IMR-90 (cell line): ENCODE data around the gene NT5DC3. TPM values are rescaled to one million over a fixed set of nuclear protein-coding genes. Genes with fewer than 3 reads are reported as not detected.

Experiments
- ATAC-seq: fragments of 200-7000 bp; cut with Tn5 transposase; 2 replicates; pipeline ENCODE4 v1.9.1; 2020; ENCODE audit warnings: low read depth, mild to moderate bottlenecking, moderate library complexity
- BruUV-seq: library from RNA; stranded (reverse); fragments of 400-500 nt; replicated peaks from 2 replicates; lab custom pipeline; 2021; lab: Mats Ljungman, UMichigan
- CTCF ChIA-PET: fragments of 300-600 bp; formaldehyde crosslinking; extraction: SDS; loops from one replicate; lab custom pipeline; 2021; ENCODE audit warnings: antibody characterized with exemption; lab: Yijun Ruan, JAX
- POLR2A ChIA-PET: fragments of 300-600 bp; sonication (Branson Sonifier 250); formaldehyde crosslinking; loops from one replicate; lab custom pipeline; 2022; ENCODE audit warnings: antibody characterized with exemption; ENCODE audit not compliant: unreplicated experiment; lab: Charles Lee
- DNase-seq: peaks from one replicate; pipeline ENCODE4 v3.0.0; 2013
- H2AFZ ChIP-seq: replicated peaks from 2 replicates; pipeline ENCODE3; 2013; ENCODE audit warnings: low read length, mild to moderate bottlenecking; ENCODE audit not compliant: poor library complexity
- H2AK5ac ChIP-seq: 2 replicates; pipeline ENCODE4 v1.6.1; 2013; ENCODE audit warnings: low read depth, low read length, inconsistent platforms
- H2AK9ac ChIP-seq: replicated peaks from 2 replicates; pipeline ENCODE3; 2013; ENCODE audit warnings: mild to moderate bottlenecking, low read depth, low read length, moderate library complexity; ENCODE audit not compliant: poor library complexity
- H2BK120ac ChIP-seq: 2 replicates; pipeline ENCODE4 v1.6.1; 2013; ENCODE audit warnings: low read depth, low read length, inconsistent platforms
- H2BK15ac ChIP-seq: 3 replicates; pipeline ENCODE4 v1.6.1; 2013; ENCODE audit warnings: low read depth, low read length, inconsistent platforms
- H2BK20ac ChIP-seq: 2 replicates; pipeline ENCODE4 v1.6.1; 2013; ENCODE audit warnings: low read depth, mild to moderate bottlenecking, inconsistent platforms, low read length, moderate library complexity
- H2BK5ac ChIP-seq: 2 replicates; pipeline ENCODE4 v1.6.1; 2013; ENCODE audit warnings: mild to moderate bottlenecking, low read depth, low read length, inconsistent platforms; ENCODE audit not compliant: poor library complexity, severe bottlenecking
- H3K14ac ChIP-seq: replicated peaks from 2 replicates; pipeline ENCODE4 v1.6.1; 2013; ENCODE audit warnings: low read depth, low read length, inconsistent platforms
- H3K18ac ChIP-seq: 2 replicates; pipeline ENCODE4 v1.6.1; 2013; ENCODE audit warnings: low read depth, low read length, control low read depth
- H3K23ac ChIP-seq: 2 replicates; pipeline ENCODE4 v1.6.1; 2013; ENCODE audit warnings: low read depth, low read length, inconsistent platforms
- H3K27ac ChIP-seq: 2 replicates; pipeline ENCODE4 v1.5.1; 2013; ENCODE audit warnings: mild to moderate bottlenecking, control low read depth, low read length; ENCODE audit not compliant: insufficient read depth
- H3K27me3 ChIP-seq: 2 replicates; pipeline ENCODE4 v1.6.1; 2013; ENCODE audit warnings: low read length; ENCODE audit not compliant: control insufficient read depth, insufficient read depth
- H3K36me3 ChIP-seq: 2 replicates; pipeline ENCODE4 v1.6.1; 2013; ENCODE audit warnings: low read length, mixed read lengths; ENCODE audit not compliant: control insufficient read depth, insufficient read depth
- H3K4ac ChIP-seq: 2 replicates; pipeline ENCODE4 v1.6.1; 2013; ENCODE audit warnings: low read depth, low read length, inconsistent platforms
- H3K4me1 ChIP-seq: 2 replicates; pipeline ENCODE4 v1.6.1; 2013; ENCODE audit warnings: low read length, mixed read lengths; ENCODE audit not compliant: control insufficient read depth, insufficient read depth
- H3K4me2 ChIP-seq: 2 replicates; pipeline ENCODE4 v1.6.1; 2013; ENCODE audit warnings: low read depth, mild to moderate bottlenecking, control low read depth, low read length, moderate library complexity
- H3K4me3 ChIP-seq: 2 replicates; pipeline ENCODE4 v1.5.1; 2013; ENCODE audit warnings: low read depth, mild to moderate bottlenecking, control low read depth, low read length, moderate library complexity; ENCODE audit not compliant: insufficient read depth
- H3K56ac ChIP-seq: 2 replicates; pipeline ENCODE4 v1.6.1; 2013; ENCODE audit warnings: low read length, inconsistent platforms; ENCODE audit not compliant: insufficient read depth; ENCODE audit errors: extremely low read depth
- H3K79me1 ChIP-seq, 2 experiments: 2 replicates each; pipeline ENCODE4 v1.6.1; 2013; ENCODE audit warnings: low read length in 2 of 2, inconsistent platforms in 1 of 2, low read depth in 1 of 2
- H3K9ac ChIP-seq: 2 replicates; pipeline ENCODE4 v1.6.1; 2013; ENCODE audit warnings: low read depth, low read length, control low read depth
- H3K9me1 ChIP-seq: 2 replicates; pipeline ENCODE4 v1.6.1; 2013; ENCODE audit warnings: low read length, inconsistent platforms; ENCODE audit not compliant: insufficient read depth
- H3K9me3 ChIP-seq: 2 replicates; pipeline ENCODE4 v1.6.1; 2013; ENCODE audit warnings: low read length; ENCODE audit not compliant: control insufficient read depth, insufficient read depth
- H4K20me1 ChIP-seq: 2 replicates; pipeline ENCODE4 v1.6.1; 2013; ENCODE audit warnings: low read length, inconsistent platforms; ENCODE audit not compliant: insufficient read depth
- H4K5ac ChIP-seq: 2 replicates; pipeline ENCODE4 v1.6.1; 2013; ENCODE audit warnings: mild to moderate bottlenecking, low read depth, low read length, control low read depth
- H4K8ac ChIP-seq, 2 experiments: 2 replicates each; pipeline ENCODE4 v1.6.1; 2013; ENCODE audit warnings: low read depth in 2 of 2, low read length in 2 of 2, control low read depth in 1 of 2, inconsistent platforms in 1 of 2
- H4K91ac ChIP-seq: 2 replicates; pipeline ENCODE4 v1.6.1; 2013; ENCODE audit warnings: low read depth, low read length, inconsistent platforms; ENCODE audit not compliant: insufficient read depth
- BHLHE40 ChIP-seq: fragments of 150-350 bp; IDR thresholded peaks from 2 replicates; pipeline ENCODE4 v1.6.1; 2016; ENCODE audit warnings: mild to moderate bottlenecking, low read depth, low read length
- CEBPB ChIP-seq: IDR thresholded peaks from 2 replicates; pipeline ENCODE4 v1.6.1; 2012; ENCODE audit warnings: low read depth, low read length, improper control_type of control experiment
- CHD1 ChIP-seq: IDR thresholded peaks from 2 replicates; pipeline ENCODE4 v1.6.1; 2012; ENCODE audit warnings: low read depth, low read length, improper control_type of control experiment
- FOS ChIP-seq: fragments of 150-350 bp; IDR thresholded peaks from 2 replicates; pipeline ENCODE4 v1.6.1; 2016; ENCODE audit warnings: low read depth, low read length
- MAFK ChIP-seq: IDR thresholded peaks from 2 replicates; pipeline ENCODE4 v1.6.1; 2012; ENCODE audit warnings: low read depth, low read length, improper control_type of control experiment
- MAZ ChIP-seq: IDR thresholded peaks from 2 replicates; pipeline ENCODE4 v1.6.1; 2012; ENCODE audit warnings: low read depth, mild to moderate bottlenecking, low read length, improper control_type of control experiment, moderate library complexity, borderline replicate concordance
- MXI1 ChIP-seq: IDR thresholded peaks from 2 replicates; pipeline ENCODE4 v1.6.1; 2012; ENCODE audit warnings: low read depth, mild to moderate bottlenecking, low read length, moderate library complexity, borderline replicate concordance
- NFE2L2 ChIP-seq: fragments of 150-350 bp; IDR thresholded peaks from 2 replicates; pipeline ENCODE4 v1.6.1; 2016; ENCODE audit warnings: low read depth, mild to moderate bottlenecking, low read length
- POLR2A ChIP-seq: IDR thresholded peaks from 2 replicates; pipeline ENCODE4 v1.6.1; 2012; ENCODE audit warnings: mild to moderate bottlenecking, low read depth, low read length
- RAD21 ChIP-seq: IDR thresholded peaks from 2 replicates; pipeline ENCODE4 v1.6.1; 2012; ENCODE audit warnings: low read length, improper control_type of control experiment
- RCOR1 ChIP-seq: IDR thresholded peaks from 2 replicates; pipeline ENCODE4 v1.6.1; 2012; ENCODE audit warnings: mild to moderate bottlenecking, low read length, improper control_type of control experiment; ENCODE audit not compliant: insufficient replicate concordance
- RFX5 ChIP-seq: IDR thresholded peaks from 2 replicates; pipeline ENCODE4 v1.8.0; 2012; ENCODE audit warnings: low read depth, mild to moderate bottlenecking, low read length, moderate library complexity
- SMC3 ChIP-seq: fragments of 150-350 bp; IDR thresholded peaks from 2 replicates; pipeline ENCODE4 v1.6.1; 2016; ENCODE audit warnings: low read depth, mild to moderate bottlenecking, antibody characterized with exemption, low read length, moderate library complexity
- WGBS, 2 experiments: methylation state at CpG; one replicate each; pipeline versions ENCODE4 v1.1.5 to v1.1.7; 2013; ENCODE audit warnings: missing lambda C conversion rate in 2 of 2; ENCODE audit not compliant: insufficient read length in 1 of 2; ENCODE audit errors: extremely low coverage in 2 of 2; 5-methylcytosine and 5-hydroxymethylcytosine counted together
- dilution Hi-C: fragments of 300-500 bp; cut with HindIII; formaldehyde crosslinking; loops from one replicate; pipeline ENCODE4 v1.14.3; 2018; ENCODE audit warnings: low sequenced_read_pairs; ENCODE audit not compliant: unreplicated experiment
- in situ Hi-C: fragments of 300-500 bp; cut with MboI; formaldehyde crosslinking; loops from 3 replicates; pipeline ENCODE4 v1.14.3; 2019; ENCODE audit warnings: low sequenced_read_pairs, inconsistent platforms, mixed read lengths
- intact Hi-C: fragments of 100-400 bp; cut with micrococcal nuclease; formaldehyde crosslinking; loops from 2 replicates; pipeline ENCODE4 v1.10.0; 2022
- polyA plus RNA-seq, 3 experiments: library from polyadenylated mRNA; depleted of rRNA; stranded (reverse); fragments of >200 nt; gene quantifications; 2 replicates each; pipeline ENCODE4 v1.2.3, GENCODE V29; 2012; ENCODE audit warnings: low replicate concordance in 1 of 3
- total RNA-seq: library from RNA; depleted of rRNA; stranded (reverse); fragments of >200 nt; gene quantifications from 2 replicates; pipeline ENCODE4 v1.2.3, GENCODE V29; 2012
- TF ChIP-seq, protein P1 (sequence below): conservative IDR thresholded peaks from 2 replicates; pipeline ENCODE4 v1.5.1; 2012; ENCODE audit warnings: mild to moderate bottlenecking, low read depth, low read length, improper control_type of control experiment
- TF ChIP-seq, protein P2 (sequence below): fragments of 150-350 bp; IDR thresholded peaks from 2 replicates; pipeline ENCODE4 v1.6.1; 2017; ENCODE audit warnings: mild to moderate bottlenecking, antibody characterized with exemption, low read length, low read depth
- TF ChIP-seq, protein P3 (sequence below): fragments of 150-350 bp; IDR thresholded peaks from 2 replicates; pipeline ENCODE4 v1.6.1; 2016; ENCODE audit warnings: low read depth, mild to moderate bottlenecking, low read length, moderate library complexity, borderline replicate concordance

Gene NT5DC3
- total and polyA plus RNA-seq, 2 of the 4 experiments (the other 2 are of a cell fraction), result 7.3 to 17.6 TPM

DNA sequence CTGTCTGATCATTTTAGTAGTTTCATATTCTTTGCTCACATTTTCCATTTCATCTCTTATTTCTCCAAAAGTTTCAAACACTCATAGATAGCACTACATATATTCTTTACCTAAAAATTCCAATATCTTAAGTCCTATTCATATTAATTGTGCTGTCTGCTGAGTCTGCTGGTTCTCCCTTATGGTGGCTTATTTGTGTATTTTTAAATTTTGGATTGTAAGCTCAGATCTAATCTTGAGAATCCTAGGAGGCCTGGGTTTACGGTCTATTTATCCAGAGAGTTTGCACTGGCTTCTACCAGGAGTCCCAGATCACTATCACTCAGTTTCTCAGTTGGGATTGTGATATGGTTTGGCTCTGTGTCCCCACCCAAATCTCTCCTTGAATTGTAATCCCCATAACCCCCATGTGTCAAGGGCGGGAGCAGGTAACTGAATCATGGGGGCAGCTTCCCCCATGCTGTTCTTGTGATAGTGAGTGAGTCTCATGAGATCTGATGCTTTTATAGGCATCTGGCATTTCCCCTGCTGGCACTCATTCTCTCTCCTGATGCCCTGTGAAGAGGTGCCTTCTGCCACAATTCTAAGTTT is 10.2 kb downstream of the NT5DC3 start:
- peaks cover 30 to 56% of the 10 kb centered on the region in 2 experiments for H3K79me1 ChIP-seq
- H3K9me3 ChIP-seq, result no peaks in the 10 kb centered on the region
- no peak overlapping the region for H2BK120ac ChIP-seq
- POLR2A ChIA-PET, result no interaction called here
- no peak overlapping the region for H4K5ac ChIP-seq
- no peak overlapping the region for H3K14ac ChIP-seq
- no peak overlapping the region for H2BK15ac ChIP-seq
- H3K4me3 ChIP-seq, result no peak overlapping the region
- DNase-seq (no peak), ATAC-seq (no peak)
- intact Hi-C loops, result no loop called here
- WGBS, 2 experiments, result no CpG with 5 or more reads among the region's 2 CpGs
- CTCF ChIA-PET, result no interaction called here
- H2BK5ac ChIP-seq, result no peak overlapping the region
- H2AK5ac ChIP-seq, result no peak overlapping the region
- 0 out of 2 replicates have a peak, but pooled peaks cover 2% of the 10 kb centered on the region for H3K9me1 ChIP-seq
- no peak for TF ChIP-seq MAZ
- TF ChIP-seq RFX5, result no peak
- no peak for TF ChIP-seq MAFK
- TF ChIP-seq BHLHE40, result no peak
- TF ChIP-seq, protein P1, sequence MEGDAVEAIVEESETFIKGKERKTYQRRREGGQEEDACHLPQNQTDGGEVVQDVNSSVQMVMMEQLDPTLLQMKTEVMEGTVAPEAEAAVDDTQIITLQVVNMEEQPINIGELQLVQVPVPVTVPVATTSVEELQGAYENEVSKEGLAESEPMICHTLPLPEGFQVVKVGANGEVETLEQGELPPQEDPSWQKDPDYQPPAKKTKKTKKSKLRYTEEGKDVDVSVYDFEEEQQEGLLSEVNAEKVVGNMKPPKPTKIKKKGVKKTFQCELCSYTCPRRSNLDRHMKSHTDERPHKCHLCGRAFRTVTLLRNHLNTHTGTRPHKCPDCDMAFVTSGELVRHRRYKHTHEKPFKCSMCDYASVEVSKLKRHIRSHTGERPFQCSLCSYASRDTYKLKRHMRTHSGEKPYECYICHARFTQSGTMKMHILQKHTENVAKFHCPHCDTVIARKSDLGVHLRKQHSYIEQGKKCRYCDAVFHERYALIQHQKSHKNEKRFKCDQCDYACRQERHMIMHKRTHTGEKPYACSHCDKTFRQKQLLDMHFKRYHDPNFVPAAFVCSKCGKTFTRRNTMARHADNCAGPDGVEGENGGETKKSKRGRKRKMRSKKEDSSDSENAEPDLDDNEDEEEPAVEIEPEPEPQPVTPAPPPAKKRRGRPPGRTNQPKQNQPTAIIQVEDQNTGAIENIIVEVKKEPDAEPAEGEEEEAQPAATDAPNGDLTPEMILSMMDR, result no peak
- no peak for TF ChIP-seq FOS
- TF ChIP-seq SMC3, result no peak
- no peak for TF ChIP-seq POLR2A
- TF ChIP-seq, protein P2, sequence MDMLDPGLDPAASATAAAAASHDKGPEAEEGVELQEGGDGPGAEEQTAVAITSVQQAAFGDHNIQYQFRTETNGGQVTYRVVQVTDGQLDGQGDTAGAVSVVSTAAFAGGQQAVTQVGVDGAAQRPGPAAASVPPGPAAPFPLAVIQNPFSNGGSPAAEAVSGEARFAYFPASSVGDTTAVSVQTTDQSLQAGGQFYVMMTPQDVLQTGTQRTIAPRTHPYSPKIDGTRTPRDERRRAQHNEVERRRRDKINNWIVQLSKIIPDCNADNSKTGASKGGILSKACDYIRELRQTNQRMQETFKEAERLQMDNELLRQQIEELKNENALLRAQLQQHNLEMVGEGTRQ, result no peak
- no peak for TF ChIP-seq NFE2L2
- TF ChIP-seq RCOR1, result no peak
- no peak for TF ChIP-seq RAD21
- TF ChIP-seq CHD1, result no peak
- TF ChIP-seq, protein P3, sequence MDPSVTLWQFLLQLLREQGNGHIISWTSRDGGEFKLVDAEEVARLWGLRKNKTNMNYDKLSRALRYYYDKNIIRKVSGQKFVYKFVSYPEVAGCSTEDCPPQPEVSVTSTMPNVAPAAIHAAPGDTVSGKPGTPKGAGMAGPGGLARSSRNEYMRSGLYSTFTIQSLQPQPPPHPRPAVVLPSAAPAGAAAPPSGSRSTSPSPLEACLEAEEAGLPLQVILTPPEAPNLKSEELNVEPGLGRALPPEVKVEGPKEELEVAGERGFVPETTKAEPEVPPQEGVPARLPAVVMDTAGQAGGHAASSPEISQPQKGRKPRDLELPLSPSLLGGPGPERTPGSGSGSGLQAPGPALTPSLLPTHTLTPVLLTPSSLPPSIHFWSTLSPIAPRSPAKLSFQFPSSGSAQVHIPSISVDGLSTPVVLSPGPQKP, result no peak
- no peak for TF ChIP-seq MXI1
- no peak for TF ChIP-seq CEBPB
- no peak overlapping the region for H3K56ac ChIP-seq
- H2BK20ac ChIP-seq, result no peak overlapping the region
- H2AK9ac ChIP-seq, result no peak overlapping the region
- no peak overlapping the region for H3K18ac ChIP-seq
- no peaks in the 10 kb centered on the region for H3K27me3 ChIP-seq
- no peak overlapping the region for H3K4ac ChIP-seq
- dilution Hi-C loops, result no loop called here
- no peak overlapping the region for H3K27ac ChIP-seq
- no peak overlapping the region for H4K91ac ChIP-seq
- in situ Hi-C loops, result no loop called here
- H3K4me1 ChIP-seq, result peaks cover 6% of the 10 kb centered on the region; the same call in 1 of the 2 replicates
- H3K9ac ChIP-seq, result no peak overlapping the region
- H4K8ac ChIP-seq, result no peak overlapping the region
- H3K4me2 ChIP-seq, result no peak overlapping the region
- no TSS peak for BruUV-seq
- peaks cover 6% of the 10 kb centered on the region for H4K20me1 ChIP-seq
- no peak overlapping the region for H3K23ac ChIP-seq
- no peak overlapping the region for H2AFZ ChIP-seq
- H3K36me3 ChIP-seq, result no peaks in the 10 kb centered on the region
